K562 (cell line): ENCODE results near the gene JMY. TPM values are rescaled to one million over a fixed set of nuclear protein-coding genes. Genes with fewer than 3 reads are reported as not detected.

Experiments
- ATAC-seq: fragments of 200-7000 bp; cut with Tn5 transposase; 3 replicates; pipeline ENCODE4 v1.9.1; 2020; ENCODE audit warnings: moderate library complexity
- BruUV-seq: library from RNA; stranded (reverse); fragments of 400-500 nt; replicated peaks from 2 replicates; lab custom pipeline; 2021; lab: Mats Ljungman, UMichigan
- CTCF ChIA-PET: fragments of 300-600 bp; formaldehyde crosslinking; extraction: SDS; loops from one replicate; lab custom pipeline; 2021; ENCODE audit warnings: low intra/inter-chr PET ratio; lab: Yijun Ruan, JAX
- POLR2A ChIA-PET: fragments of 300-600, 350-650 bp; sonication (Branson Sonifier 250); formaldehyde crosslinking; extraction: SDS; loops from one replicate; lab custom pipeline; 2021; ENCODE audit warnings: antibody characterized with exemption, inconsistent platforms; lab: Yijun Ruan, JAX
- DNase-seq, 4 experiments: peaks; one replicate each; pipeline versions ENCODE4 v3.0.0 to v3.0.0-alpha.2; 2011 to 2018; ENCODE audit warnings: low spot score in 3 of 4, mixed read lengths in 3 of 4; ENCODE audit errors: extremely low read depth in 1 of 4
- FAIRE-seq: peaks from 2 replicates; lab custom pipeline; 2011; peaks lifted over from hg19 to GRCh38; lab: Jason Lieb, UNC
- H2AFZ ChIP-seq: 2 replicates; pipeline ENCODE4 v1.6.0; 2011; ENCODE audit warnings: low read depth, low read length, control low read depth, inconsistent platforms
- H3K27ac ChIP-seq: fragments of 200-600 bp; 3 replicates; pipeline ENCODE4 v1.8.0; 2011; ENCODE audit warnings: low read depth, mild to moderate bottlenecking, control low read depth, inconsistent platforms, low read length, moderate library complexity, mixed read lengths; ENCODE audit errors: extremely low read depth
- H3K27me3 ChIP-seq, 2 experiments: fragments of 300-600 bp in 1 of 2; 2 replicates in 1 of 2; 3 replicates in 1 of 2; pipeline versions ENCODE4 v1.6.0 to v1.8.0; 2011; ENCODE audit warnings: inconsistent platforms in 2 of 2, low read length in 2 of 2, mild to moderate bottlenecking in 1 of 2, mixed read lengths in 1 of 2, moderate library complexity in 1 of 2; ENCODE audit not compliant: control insufficient read depth in 2 of 2, insufficient read depth in 2 of 2
- H3K36me3 ChIP-seq: fragments of 300-600 bp; 3 replicates; pipeline ENCODE4 v1.8.0; 2011; ENCODE audit warnings: mild to moderate bottlenecking, low read length, inconsistent platforms; ENCODE audit not compliant: control insufficient read depth, insufficient read depth
- H3K4me1 ChIP-seq, 2 experiments: fragments of 200-600 bp in 1 of 2; replicated peaks in 1 of 2; 2 replicates in 1 of 2; 3 replicates in 1 of 2; pipeline versions ENCODE4 v1.5.1 to v1.8.0; 2011; ENCODE audit warnings: inconsistent platforms in 2 of 2, low read length in 2 of 2, mild to moderate bottlenecking in 1 of 2, mixed read lengths in 1 of 2, moderate library complexity in 1 of 2; ENCODE audit not compliant: control insufficient read depth in 2 of 2, insufficient read depth in 2 of 2
- H3K4me2 ChIP-seq: 2 replicates; pipeline ENCODE4 v1.6.1; 2011; ENCODE audit warnings: low read length, control low read depth, inconsistent platforms, mixed read lengths; ENCODE audit not compliant: insufficient read depth
- H3K4me3 ChIP-seq: fragments of 200-600 bp; sonication (generic), shearing (Covaris generic); 2 replicates; pipeline ENCODE4 v1.5.1; 2016; ENCODE audit warnings: control low read depth, inconsistent platforms
- H3K79me2 ChIP-seq: fragments of 200-600 bp; 3 replicates; pipeline ENCODE4 v1.8.0; 2011; ENCODE audit warnings: low read length, inconsistent platforms; ENCODE audit not compliant: control insufficient read depth, insufficient read depth
- H3K9ac ChIP-seq, 2 experiments: 2 replicates each; pipeline versions ENCODE4 v1.6.0 to v1.6.1; 2011; ENCODE audit warnings: low read depth in 2 of 2, low read length in 2 of 2, control low read depth in 1 of 2, inconsistent platforms in 1 of 2, mild to moderate bottlenecking in 1 of 2, mixed read lengths in 1 of 2; ENCODE audit not compliant: insufficient read depth in 1 of 2
- H3K9me1 ChIP-seq: one replicate; pipeline ENCODE4 v1.6.0; 2011; ENCODE audit warnings: inconsistent platforms, mild to moderate bottlenecking, low read length, moderate library complexity; ENCODE audit not compliant: control insufficient read depth, insufficient read depth
- H3K9me3 ChIP-seq: replicated peaks from 2 replicates; pipeline ENCODE4 v1.5.1; 2011; ENCODE audit warnings: low read depth, low read length, inconsistent platforms; ENCODE audit not compliant: control insufficient read depth, insufficient read depth
- H4K20me1 ChIP-seq: replicated peaks from 2 replicates; pipeline ENCODE4 v1.6.1; 2011; ENCODE audit warnings: low read length, inconsistent platforms, mixed read lengths; ENCODE audit not compliant: control insufficient read depth, insufficient read depth
- AFF4 ChIP-seq: sonication (generic); formaldehyde crosslinking; IDR thresholded peaks from 2 replicates; pipeline ENCODE4 v1.8.0; 2023; ENCODE audit warnings: mild to moderate bottlenecking, missing genetic modification reagents
- BRCA1 ChIP-seq, 2 experiments: fragments of 450-650 bp in 1 of 2; sonication (generic) in 1 of 2; formaldehyde crosslinking in 1 of 2; IDR thresholded peaks; 2 replicates each; pipeline versions ENCODE4 v1.5.0 to v1.6.1; 2017 to 2020; ENCODE audit warnings: mild to moderate bottlenecking in 1 of 2, missing genetic modification reagents in 1 of 2
- HNRNPL ChIP-seq: fragments of 200-400 bp; formaldehyde crosslinking; IDR thresholded peaks from 2 replicates; pipeline ENCODE4 v1.6.1; 2017; ENCODE audit warnings: low read depth, mild to moderate bottlenecking, low read length
- JUNB ChIP-seq: fragments of 450-650 bp; formaldehyde crosslinking; conservative IDR thresholded peaks from 2 replicates; pipeline ENCODE4 v1.4.0; 2020; ENCODE audit warnings: mild to moderate bottlenecking
- KAT7 ChIP-seq: sonication (generic); formaldehyde crosslinking; IDR thresholded peaks from 2 replicates; pipeline ENCODE4 v1.8.0; 2022; ENCODE audit warnings: missing genetic modification reagents, mild to moderate bottlenecking, borderline replicate concordance
- MAFF ChIP-seq: IDR thresholded peaks from 2 replicates; pipeline ENCODE4 v1.6.1; 2012; ENCODE audit warnings: low read length, improper control_type of control experiment
- PKNOX1 ChIP-seq: fragments of 450-650 bp; IDR thresholded peaks from 2 replicates; pipeline ENCODE4 v1.6.1; 2016
- ZBTB9 ChIP-seq: fragments of 450-650 bp; formaldehyde crosslinking; IDR thresholded peaks from 2 replicates; pipeline ENCODE4 v1.4.0; 2020; ENCODE audit warnings: mild to moderate bottlenecking, moderate library complexity
- ZHX1 ChIP-seq: fragments of 150-350 bp; conservative IDR thresholded peaks from 2 replicates; pipeline ENCODE4 v1.6.1; 2014; ENCODE audit warnings: low read length
- ZNF124 ChIP-seq: sonication (generic); formaldehyde crosslinking; IDR thresholded peaks from 2 replicates; pipeline ENCODE4 v1.8.1; 2022; ENCODE audit warnings: missing genetic modification reagents
- ZNF3 ChIP-seq: fragments of 250-450 bp; sonication (Bioruptor Pico); IDR thresholded peaks from 2 replicates; pipeline ENCODE4 v1.5.0; 2021; ENCODE audit warnings: mild to moderate bottlenecking, moderate library complexity
- ZNF644 ChIP-seq: fragments of 200-800 bp; sonication (Bioruptor generic); IDR thresholded peaks from 2 replicates; pipeline ENCODE4 v1.6.1; 2016; ENCODE audit warnings: low read depth, missing genetic modification characterization, missing compliant biosample characterization
- ZNF764 ChIP-seq: fragments of 250-450 bp; sonication (Bioruptor Pico); IDR thresholded peaks from 2 replicates; pipeline ENCODE4 v1.4.0; 2020; ENCODE audit warnings: low read depth, mild to moderate bottlenecking, moderate library complexity
- ZNF77 ChIP-seq: fragments of 250-450 bp; sonication (Bioruptor Pico); IDR thresholded peaks from 2 replicates; pipeline ENCODE4 v1.5.0; 2020
- WGBS: fragments of 100-300 bp; shearing (Covaris generic); methylation state at CpG from one replicate; pipeline ENCODE4 v1.1.6; 2016; ENCODE audit warnings: low coverage, mixed read lengths; ENCODE audit not compliant: insufficient coverage; ENCODE audit errors: missing lambda C conversion rate; 5-methylcytosine and 5-hydroxymethylcytosine counted together
- in situ Hi-C: fragments of 300-500 bp; cut with MboI; formaldehyde crosslinking; loops from 4 replicates; pipeline ENCODE4 v1.15.0; 2018; ENCODE audit warnings: inconsistent platforms, mixed read lengths
- intact Hi-C: fragments of 100-400 bp; cut with micrococcal nuclease; formaldehyde crosslinking; loops from 2 replicates; pipeline ENCODE4 v1.14.2; 2022
- polyA plus RNA-seq, 8 experiments: library from polyadenylated mRNA; depleted of rRNA in 4 of 8; stranded (reverse) in 5 of 8; unstranded in 3 of 8; fragments of >200 nt; fragmentation: Nextera tagmentation in 2 of 8; fragmentation: Illumina TruSeq in 1 of 8; extraction: Ambion mirVana in 2 of 8; extraction: Trizol in 1 of 8; gene quantifications; 2 replicates each; pipeline versions ENCODE4 v1.2.1 to v1.2.3, GENCODE V29; 2011 to 2014; ENCODE audit warnings: inconsistent platforms in 1 of 8, missing spikeins in 1 of 8
- total RNA-seq, 7 experiments: library from RNA; depleted of rRNA in 6 of 7; stranded (reverse); fragments of >200 nt in 6 of 7; fragmentation: Illumina TruSeq in 2 of 7; extraction: Trizol in 2 of 7; gene quantifications; 2 replicates each; pipeline versions ENCODE4 v1.2.1 to v1.2.3, GENCODE V29; 2011 to 2021; ENCODE audit warnings: low replicate concordance in 1 of 7

Gene JMY
- total and polyA plus RNA-seq, 9 of the 15 experiments (the other 6 are each of a cell fraction or from before 2014, with no cell fraction given): 1.1 to 5.5 (median 3.7) TPM

GRCh38 chr5:79235261-79235633 is 684 bp upstream of the JMY start:
- Histone ChIP-seq H3K4me1 (peaks cover 0 to 20% of the 10 kb centered on the region in 2 experiments; a peak in 3 of 5 replicates), H3K27me3 (no peaks in the 10 kb centered on the region), H3K4me3 (peak overlapping the region; percentile 52), H2AFZ (peak overlapping the region; percentile 94), H3K79me2 (peaks cover 32% of the 10 kb centered on the region), H3K36me3 (no peaks in the 10 kb centered on the region), H3K4me2 (peak overlapping the region; percentile 80), H3K27ac (peak overlapping the region; percentile 73), H4K20me1 (no peaks in the 10 kb centered on the region), H3K9ac (peak overlapping the region; percentile 74 to 94), H3K9me3 (no peaks in the 10 kb centered on the region), H3K9me1 (no peaks in the 10 kb centered on the region)
- ChIA-PET POLR2A (interaction anchor here (0.5 to 1.0 kb wide), 2 partner anchors 9 to 12 kb away, joined by 3 to 4 read pairs; no protein-coding TSS in a partner anchor), CTCF (no interaction called here)
- ATAC-seq (peak; percentile 31), DNase-seq (peak in 1 of 4 experiments; percentile 26), FAIRE-seq (peak; percentile 54)
- in situ Hi-C loops (no loop called here), intact Hi-C loops (loop anchor here (5.0 kb wide), 2 partner anchors 103 to 277 kb away; partner anchors contain the start of gene HOMER1)
- BruUV-seq: TSS peak; percentile 84
- 10% methylated on average over 2 of the region's 2 CpGs for WGBS
- TF ChIP-seq ZNF124 (CRISPR knock-in tag): no peak
- no peak for TF ChIP-seq MAFF
- TF ChIP-seq ZNF77 (CRISPR knock-in tag): no peak
- TF ChIP-seq ZNF644: 0 out of 2 replicates have a peak, but pooled peaks have one; percentile 30
- no peak for TF ChIP-seq KAT7 (CRISPR knock-in tag)
- 0 out of 2 replicates have a peak, but pooled peaks have one; percentile 9 for TF ChIP-seq ZNF3 (CRISPR knock-in tag)
- TF ChIP-seq ZBTB9: no peak
- no peak for TF ChIP-seq ZNF764
- TF ChIP-seq AFF4 (CRISPR knock-in tag): peak; percentile 31; the same call in 1 of the 2 replicates
- no peak for TF ChIP-seq JUNB
- TF ChIP-seq HNRNPL: no peak
- no peak for TF ChIP-seq BRCA1 (IDR thresholded peaks at IDR 0.05)
- no peak for TF ChIP-seq BRCA1 (CRISPR knock-in tag; IDR thresholded peaks at IDR 0.05)
- no peak for TF ChIP-seq PKNOX1
- no peak for TF ChIP-seq ZHX1
